HG03354 (cell line): ENCODE measurements around the gene RAB33B.
A peak's percentile ranks its signal among the peaks of the same experiment; 100 is the strongest.
"Not testable (repeated sequence)": the region's sequence is repeated elsewhere in the genome, so short reads cannot be mapped to it uniquely, and the experiment has no call there.

Experiments used
- ATAC-seq: cut with Tn5 transposase; IDR thresholded peaks from one replicate; pipeline ENCODE4 v1.9.1; 2021; ENCODE audit warnings: mild to moderate bottlenecking; ENCODE audit not compliant: unreplicated experiment, poor library complexity, severe bottlenecking

Gene RAB33B

GRCh38 chr4:139454111-139455045 is at the start of gene RAB33B:
Gene RAB33B (plus strand): TSS chr4:139454121. CDS start chr4:139454196, 75 bp downstream.
- peak; percentile 8 for ATAC-seq

DNA sequence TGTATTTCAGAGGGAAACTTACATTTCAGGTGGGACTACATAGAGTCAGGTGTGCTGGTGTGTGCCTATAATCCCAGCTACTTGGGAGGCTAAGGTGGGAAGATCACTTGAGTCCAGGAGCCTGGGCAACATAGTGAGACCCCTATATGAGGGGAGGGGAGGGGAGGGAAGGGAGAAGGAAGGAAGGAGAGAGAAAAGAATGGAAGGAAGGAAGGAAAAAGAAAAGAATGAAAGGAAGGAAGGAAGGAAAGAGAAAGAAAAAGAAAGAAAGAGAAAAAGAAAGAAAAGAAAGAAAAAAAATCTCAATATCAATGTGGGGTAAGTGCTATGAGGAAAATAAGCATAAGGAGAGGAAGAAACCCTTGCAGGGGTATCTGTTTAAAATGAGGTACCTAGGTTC is 43.6 kb upstream of the RAB33B start:
- ATAC-seq = no peak

- not testable (repeated sequence) for ATAC-seq
Measured at GRCh38 chr4:139414671-139415210, 39.2 kb upstream of the RAB33B start.

GRCh38 chr4:139416073-139416673 is 37.7 kb upstream of the RAB33B start:
- ATAC-seq = no peak

DNA sequence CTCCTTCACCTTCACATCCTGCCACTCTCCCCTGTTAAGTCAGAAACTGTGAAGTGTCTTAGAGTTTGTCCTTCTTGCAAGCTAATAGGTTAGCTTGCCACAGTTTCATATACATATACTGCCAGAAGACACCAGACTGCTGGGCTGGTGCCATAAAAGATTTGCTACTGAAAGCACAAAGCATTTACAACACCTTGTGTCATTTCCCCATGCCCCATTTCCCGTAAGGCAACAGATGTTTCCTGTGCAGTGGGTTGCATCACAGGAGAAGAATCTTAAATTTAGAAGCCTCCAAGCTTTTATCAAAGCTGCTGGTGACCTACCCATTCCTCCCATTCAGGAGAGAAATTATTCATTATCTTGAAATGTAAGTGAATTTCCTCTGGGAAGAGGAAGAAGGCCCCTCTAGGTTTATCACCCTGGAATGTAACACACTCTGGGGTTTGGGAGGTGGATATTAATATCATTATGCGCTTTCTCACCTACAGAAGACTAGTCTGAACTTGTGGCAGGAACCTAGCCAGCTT is 34.5 kb upstream of the RAB33B start:
- peak; percentile 85 for ATAC-seq

DNA sequence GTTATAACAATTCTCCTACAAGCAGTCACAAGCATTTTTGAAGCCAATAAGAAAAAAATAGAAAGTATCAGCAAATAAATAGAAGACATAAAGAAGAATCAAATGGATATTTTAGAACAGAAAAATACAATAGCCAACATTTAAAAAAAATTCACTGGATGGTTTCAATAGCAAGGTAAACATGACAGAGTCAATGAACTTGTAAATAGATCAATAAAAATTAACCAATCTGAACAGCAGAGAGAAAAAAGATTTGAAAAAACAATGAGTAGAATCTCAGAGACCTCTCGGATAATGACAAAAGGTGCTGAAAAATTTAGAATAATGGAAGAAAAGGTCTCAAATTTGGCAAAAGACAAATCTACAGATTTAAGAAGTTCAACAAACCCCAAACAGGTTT is 33.3 kb upstream of the RAB33B start:
- ATAC-seq = no peak

GRCh38 chr4:139436122-139436521 is 17.8 kb upstream of the RAB33B start:
- ATAC-seq = no peak

DNA sequence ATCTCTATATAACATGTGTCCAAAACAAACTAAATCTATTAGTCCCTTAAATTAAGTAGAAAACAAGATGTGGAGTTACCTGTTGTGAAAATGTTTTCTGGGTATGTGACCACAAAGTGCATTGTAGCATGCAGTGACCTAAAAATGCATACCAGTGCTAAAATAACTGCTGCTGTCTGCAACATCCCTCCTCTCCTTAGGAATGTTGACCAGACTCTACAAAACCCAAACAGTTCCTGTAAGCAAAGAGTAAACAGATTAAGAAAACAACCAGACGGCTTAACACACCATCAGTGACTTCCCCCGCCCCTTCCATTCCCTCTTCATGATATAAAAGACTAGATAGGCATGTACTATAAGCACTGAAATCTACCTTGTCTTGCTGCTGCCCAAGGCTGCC is 15.8 kb upstream of the RAB33B start:
- no peak for ATAC-seq

DNA sequence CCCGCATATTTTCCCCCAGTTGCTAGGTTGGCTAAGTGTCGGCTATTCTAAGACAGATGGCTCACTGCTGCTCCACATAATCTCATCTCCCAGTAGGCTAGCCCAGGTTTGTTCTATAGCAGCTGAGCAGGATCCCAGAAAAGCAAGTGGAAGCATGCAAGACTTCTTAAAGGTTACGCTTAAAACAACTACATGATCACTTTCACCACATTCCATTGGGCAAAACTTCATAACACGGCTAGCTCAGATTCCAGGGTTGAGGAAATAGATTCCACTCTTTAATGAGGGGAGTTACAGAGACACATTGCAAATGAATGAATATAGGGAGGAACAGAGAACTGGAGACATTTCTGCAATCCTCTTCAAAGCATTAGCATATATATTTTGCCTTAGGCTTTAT is 12.9 kb upstream of the RAB33B start:
- ATAC-seq = no peak

DNA sequence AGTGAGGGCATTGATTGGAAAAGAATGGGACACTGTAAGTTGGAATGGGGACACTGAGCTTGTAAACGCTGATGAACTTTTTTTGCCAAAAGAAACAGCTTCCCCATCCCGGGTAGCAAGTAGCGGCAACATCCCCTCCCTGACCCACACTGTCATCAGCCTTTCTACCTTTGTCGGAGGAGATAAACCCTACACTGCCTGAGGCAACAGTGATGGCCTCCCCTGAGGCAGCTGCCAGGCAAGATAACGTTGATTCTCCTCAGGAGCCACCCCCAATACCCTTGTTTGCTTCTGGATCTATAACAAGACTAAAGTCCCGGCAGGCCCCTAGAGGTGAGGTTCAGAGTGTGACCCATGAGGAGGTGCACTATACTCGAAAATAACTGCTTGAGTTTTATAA is 10.3 kb upstream of the RAB33B start:
- no peak for ATAC-seq

GRCh38 chr4:139444881-139445280 is 9.0 kb upstream of the RAB33B start:
- ATAC-seq = not testable (repeated sequence)

GRCh38 chr4:139447078-139447477 is 6.8 kb upstream of the RAB33B start:
- not testable (repeated sequence) for ATAC-seq

- no peak for ATAC-seq
Measured at GRCh38 chr4:139450586-139450985, 3.3 kb upstream of the RAB33B start.

DNA sequence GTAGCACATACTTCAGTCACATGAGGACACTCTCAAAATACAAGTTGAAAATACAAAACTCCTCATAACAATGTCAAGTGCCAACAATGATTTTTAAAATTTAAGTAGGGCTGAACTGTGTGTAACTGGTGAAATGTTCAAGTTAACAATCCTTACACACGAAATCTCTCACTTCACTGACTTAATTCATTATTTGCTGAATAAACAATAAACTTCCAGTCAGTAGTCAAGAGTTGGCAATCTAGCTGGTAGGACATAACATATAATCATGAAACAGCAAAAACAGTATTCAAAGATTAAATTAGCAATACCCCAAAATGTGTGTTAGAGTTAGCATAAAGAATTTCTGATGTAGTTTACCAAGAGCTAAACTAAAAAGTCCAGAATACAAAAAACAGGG is 1.9 kb upstream of the RAB33B start:
- no peak for ATAC-seq

- ATAC-seq = peak; percentile 64
Measured at GRCh38 chr4:139453041-139453370, 915 bp upstream of the RAB33B start.

GRCh38 chr4:139453371-139454110 is 380 bp upstream of the RAB33B start:
- ATAC-seq = peak; percentile 90

DNA sequence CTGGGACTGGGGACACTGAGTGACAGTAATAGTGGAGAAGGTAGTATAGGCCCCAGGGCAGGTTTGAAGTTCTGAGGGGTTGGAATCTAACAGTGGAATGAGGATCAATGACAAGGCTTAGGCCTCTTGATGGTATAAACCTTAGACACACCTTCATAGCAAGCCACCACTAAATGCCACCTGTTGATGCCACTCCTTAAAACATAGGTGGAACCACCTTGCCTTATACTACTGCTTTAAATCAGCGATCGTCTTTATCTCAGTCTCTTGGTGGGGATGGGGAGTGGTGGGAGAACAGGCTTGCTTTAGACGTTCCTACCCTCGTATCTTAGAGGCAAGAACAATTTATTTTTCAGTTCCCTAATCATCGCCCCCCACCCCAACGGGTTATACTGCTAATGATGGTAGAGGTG is 1.2 kb downstream of the RAB33B start:
- no peak for ATAC-seq

GRCh38 chr4:139457318-139457717 is 3.4 kb downstream of the RAB33B start:
- ATAC-seq = no peak

DNA sequence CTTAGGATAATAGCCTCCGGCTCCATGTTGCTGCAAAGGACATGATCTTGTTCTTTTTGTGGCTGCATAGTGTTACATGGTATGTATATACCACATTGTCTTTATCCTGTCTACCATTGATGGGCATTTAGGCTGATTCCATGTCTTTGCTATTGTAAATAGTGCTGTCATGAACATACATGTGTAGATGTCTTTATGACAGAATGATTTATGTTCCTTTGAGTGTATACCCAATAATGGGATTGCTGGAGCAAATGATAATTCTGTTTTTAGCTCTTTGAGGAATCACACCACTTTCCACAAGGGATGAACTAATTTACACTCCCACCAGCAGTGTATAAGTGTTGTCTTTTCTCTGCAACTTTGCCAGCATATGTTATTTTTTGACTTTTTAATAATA is 4.6 kb downstream of the RAB33B start:
- no peak for ATAC-seq

GRCh38 chr4:139458999-139459398 is 5.1 kb downstream of the RAB33B start:
- no peak for ATAC-seq
